ENCODE measurements around the gene COL20A1.

The COL20A1 gene

DNA sequence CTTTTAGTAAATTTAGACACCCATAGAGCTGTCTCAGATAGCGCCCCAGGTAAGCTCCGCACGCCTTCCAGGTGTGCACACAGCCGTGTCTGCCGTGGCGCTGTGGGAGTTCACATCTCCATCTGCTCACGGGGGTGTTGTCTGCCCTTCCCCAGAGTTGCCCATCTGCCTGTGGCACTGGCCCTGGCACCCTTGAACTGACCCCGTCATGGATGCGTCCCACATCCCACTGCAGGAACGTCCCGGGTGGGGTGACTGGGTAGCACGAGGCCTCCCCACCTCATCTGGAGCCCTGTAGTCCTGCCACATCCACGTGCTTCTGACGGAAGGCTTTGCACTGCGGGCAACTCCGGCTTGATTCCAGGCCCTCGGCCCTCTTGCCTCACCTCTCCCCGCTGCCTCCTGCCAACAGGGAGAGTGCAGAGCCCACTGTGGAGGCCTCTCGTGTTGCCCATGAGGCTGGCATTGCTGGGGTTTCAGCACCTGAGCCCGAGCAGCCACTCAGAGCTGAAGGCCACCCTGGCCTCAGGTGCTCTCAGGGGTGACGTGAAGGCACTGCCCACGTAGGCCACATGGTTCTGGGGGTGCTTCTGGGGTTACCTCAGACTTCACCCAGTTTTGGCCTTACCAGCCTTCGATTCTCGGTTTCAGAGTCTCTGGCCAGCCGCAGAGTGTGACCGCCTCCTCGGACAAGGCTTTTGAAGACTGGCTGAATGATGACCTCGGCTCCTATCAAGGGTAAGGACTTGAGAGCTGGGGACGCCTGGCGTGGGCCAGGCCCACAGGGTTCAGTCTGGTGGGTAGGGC, 15.3 kb upstream of the COL20A1 start:
- DNase-seq (ENCODE audit: low spot score) = no peak

DNA sequence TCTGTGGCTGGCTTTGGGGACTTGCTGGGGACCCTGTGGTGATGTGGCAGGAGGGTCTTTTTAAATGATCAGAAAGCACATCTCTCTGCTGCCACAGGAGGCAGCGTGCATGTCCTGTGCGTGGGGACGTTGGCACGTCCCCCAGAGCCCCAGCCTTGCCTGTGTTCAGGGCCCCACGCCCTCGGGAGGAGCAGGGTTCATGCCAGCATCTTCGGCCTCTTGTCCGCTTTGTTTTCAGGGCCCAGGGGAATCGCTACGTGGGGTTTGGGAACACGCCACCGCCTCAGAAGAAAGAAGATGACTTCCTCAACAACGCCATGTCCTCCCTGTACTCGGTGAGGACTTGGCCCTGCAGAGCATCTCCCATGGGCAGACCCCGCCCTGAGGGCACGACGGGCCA, 14.3 kb upstream of the COL20A1 start:
- DNase-seq (ENCODE audit: low spot score) = no peak

DNA sequence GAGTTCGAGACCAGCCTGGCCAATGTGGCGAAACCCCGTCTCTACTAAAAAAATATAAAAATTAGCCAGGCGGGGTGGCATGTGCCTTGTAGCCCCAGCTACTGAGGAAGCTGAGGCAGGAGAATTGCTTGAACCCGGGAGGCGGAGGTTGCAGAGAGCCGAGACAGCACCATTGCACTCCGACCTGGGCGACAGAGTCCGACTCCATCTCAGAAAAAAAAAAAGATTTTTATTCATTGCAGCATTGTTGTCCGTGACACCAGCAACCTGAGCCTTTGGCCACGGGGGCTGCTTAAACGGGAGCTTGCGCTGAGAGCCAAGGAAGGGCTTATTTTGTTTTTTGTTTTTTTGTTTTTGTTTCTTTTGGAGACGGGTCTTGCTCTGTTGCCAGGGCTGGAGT, 13.1 kb upstream of the COL20A1 start:
- DNase-seq (ENCODE audit: low spot score) = no peak

DNA sequence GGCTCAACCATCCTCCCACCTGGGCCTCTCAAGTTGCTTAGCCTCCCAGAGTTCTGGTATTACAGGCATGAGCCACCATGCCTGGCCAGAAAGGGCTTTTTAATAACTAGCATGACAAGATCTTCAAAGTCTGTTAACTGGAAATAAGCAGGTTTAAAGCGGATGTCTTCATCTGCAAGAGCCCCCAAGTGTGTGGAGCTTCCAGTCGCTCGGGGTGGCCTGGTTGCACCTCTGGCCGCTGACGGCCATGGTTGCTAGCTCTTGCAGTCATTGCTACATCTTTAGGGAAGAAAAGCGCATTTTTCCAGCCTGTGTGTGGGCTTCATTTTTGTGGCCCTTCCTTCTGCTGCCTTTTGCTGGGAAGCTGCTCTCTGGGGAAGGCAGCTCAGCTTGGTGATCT, 12.6 kb upstream of the COL20A1 start:
- no peak for DNase-seq (ENCODE audit: low spot score)

DNA sequence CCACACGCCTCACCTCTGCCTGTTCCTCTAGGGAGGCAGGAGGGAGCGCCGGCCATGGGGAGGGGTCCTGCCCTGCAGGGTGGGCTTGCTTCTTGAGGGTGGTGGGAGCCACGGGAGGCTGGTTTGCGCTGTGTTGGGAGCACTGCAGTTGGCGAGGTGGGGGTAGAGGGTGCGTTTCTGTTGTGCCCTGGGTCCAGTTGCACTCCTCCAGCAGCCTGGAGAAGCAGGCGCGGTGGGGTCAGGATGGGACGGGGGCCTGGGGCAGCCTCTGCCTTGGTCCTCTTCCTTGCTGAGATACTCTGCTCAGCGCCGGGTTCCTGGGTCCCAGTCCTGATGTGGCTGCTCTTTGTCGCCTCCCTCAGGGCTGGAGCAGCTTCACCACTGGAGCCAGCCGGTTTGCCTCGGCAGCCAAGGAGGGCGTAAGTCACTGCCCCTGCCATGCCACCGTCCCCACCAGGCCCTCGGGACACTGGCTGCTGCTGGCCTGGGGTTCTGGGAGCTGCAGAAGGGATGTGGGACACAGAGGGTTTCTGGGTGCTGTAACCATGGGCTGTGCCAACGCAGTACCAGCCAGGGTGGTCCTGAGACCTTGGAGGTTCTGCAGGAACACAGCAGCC, 11.9 kb upstream of the COL20A1 start:
- DNase-seq (ENCODE audit: low spot score) = no peak

DNA sequence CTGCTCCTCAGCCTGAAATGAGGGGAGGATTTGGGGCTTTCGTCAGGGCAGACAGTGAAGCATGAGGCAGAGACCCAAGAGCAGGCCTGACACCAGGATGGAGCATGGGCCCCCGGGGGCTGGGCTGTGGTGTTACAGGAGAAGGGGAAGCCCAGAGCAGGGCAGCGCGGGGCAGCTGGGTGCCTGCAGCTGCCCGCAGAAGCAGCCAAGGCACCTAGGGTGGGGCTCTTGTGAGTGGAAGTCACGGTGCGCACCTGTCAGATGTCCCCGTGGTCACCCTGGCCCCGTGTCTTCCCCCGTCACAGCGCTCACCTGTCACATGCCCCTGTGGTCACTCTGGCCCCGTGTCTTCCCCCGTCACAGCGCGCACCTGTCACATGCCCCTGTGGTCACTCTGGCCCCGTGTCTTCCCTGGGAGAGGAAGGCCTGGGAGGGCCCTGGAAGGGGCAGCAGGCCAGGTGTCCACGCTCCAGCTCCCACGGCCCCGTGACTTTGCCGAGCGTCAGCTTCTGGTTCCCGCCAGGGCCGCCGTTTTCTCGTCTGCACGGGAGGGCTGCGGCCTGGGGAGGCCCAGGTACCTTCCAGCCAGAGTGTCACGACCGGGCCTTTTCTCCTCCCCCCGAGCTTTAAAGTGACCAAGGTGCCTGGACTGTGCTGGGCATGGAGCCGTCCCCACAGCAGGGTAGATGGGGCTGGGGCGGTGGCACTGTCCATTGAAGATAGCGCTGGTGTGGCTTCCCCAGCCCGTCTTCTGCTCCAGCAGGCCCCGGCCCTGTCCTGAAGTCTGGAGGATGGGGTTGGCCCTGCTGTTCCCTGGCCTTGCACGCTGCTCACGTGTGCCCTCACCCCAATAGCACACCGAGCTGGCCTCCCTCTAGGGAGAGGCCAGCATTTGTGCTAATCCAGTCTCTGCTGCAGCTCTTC, 11.0 kb upstream of the COL20A1 start:
- no peak for DNase-seq (ENCODE audit: low spot score)

DNA sequence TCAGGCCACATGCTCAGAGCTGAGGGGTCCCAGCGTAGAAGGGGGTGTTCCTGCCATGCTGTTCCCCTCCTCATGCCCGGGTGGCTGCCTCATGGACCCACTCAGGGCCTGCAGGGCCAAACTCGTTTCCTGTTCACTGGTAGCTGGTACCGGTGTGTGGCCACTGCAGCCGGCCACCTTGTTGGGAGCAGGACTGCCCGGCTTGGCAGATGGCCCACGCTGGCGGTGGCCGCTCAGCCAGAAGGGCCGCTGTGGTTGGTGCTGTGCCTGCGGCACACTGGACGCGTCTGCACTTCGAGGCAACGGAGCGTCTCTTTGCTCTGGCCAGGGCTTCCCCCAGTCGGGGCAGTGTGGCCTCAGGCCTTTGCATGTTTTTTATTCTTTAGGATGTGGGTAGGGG, 10.0 kb upstream of the COL20A1 start:
- DNase-seq (ENCODE audit: low spot score) = no peak

DNA sequence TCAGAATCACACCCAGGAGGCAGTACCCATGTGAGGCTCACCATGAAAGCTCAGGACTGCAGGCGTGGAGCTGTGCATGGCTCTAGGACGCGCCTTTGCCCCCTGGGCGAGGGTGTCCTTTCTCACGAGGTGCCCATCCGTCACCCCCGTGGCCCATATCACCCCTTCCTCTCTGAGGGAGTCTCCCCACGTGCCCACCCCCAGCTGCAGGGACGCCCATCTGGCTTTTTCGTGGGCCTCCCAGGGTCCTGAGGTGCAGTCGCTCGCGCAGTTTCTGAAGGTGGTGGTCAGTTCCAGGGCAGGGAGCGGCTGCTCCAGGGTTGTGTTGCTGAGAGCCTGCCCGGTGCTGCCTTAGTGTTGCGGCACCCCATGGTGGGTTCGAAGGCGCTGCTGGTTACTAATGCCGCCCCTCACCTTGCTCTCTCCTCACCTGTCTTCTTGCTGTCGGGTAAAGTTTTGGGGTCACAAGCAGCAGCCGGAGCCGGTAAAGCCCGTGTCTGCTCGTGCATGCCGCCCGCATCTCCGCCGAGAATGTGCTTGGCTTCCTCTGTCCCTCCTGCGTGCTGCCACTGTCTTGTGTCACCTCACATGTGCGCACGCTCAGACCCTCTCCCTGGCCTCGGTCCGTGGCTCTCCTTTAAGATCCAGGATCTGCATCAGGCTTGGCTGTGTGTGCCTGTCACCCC, 9.4 kb upstream of the COL20A1 start:
- DNase-seq (ENCODE audit: low spot score) = no peak

DNA sequence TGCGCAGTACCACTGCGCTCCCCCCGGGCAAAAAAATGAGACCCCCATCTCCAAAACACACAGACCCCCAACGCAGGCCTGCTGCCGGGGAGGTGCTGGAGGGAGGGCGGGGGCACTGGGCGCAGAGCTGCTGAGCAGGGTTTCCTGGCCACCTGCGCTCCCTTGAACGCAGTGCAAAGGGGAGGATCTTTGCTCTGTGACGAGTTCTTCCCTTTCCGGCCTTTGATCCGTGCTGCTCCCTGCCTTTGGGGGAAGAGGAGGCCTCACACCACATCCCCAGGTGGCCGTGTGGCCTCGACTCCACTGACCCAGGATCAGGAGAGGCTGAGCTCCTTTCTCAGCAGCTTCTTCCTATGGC, 8.9 kb upstream of the COL20A1 start:
- no peak for DNase-seq (ENCODE audit: low spot score)

DNA sequence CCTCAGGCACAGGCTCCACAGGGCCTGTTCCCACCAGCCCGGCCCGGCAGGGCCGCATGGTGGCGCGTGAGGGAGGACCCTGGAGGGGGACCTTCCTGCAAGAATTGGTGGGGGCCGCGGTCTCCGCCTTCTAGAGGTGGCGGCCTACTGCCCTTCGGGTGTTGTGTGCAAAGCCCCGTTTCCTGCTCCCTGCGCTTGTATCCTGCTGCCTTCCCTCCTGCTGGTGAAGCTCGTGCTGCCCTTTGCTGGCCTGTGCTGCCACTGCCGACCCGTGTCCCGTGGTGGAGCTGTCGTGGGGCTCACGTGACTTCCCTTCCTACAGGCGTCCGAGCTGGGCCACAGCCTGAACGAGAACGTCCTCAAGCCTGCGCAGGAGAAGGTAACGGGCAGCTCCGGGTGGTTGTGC, 8.4 kb upstream of the COL20A1 start:
- no peak for DNase-seq (ENCODE audit: low spot score)

DNA sequence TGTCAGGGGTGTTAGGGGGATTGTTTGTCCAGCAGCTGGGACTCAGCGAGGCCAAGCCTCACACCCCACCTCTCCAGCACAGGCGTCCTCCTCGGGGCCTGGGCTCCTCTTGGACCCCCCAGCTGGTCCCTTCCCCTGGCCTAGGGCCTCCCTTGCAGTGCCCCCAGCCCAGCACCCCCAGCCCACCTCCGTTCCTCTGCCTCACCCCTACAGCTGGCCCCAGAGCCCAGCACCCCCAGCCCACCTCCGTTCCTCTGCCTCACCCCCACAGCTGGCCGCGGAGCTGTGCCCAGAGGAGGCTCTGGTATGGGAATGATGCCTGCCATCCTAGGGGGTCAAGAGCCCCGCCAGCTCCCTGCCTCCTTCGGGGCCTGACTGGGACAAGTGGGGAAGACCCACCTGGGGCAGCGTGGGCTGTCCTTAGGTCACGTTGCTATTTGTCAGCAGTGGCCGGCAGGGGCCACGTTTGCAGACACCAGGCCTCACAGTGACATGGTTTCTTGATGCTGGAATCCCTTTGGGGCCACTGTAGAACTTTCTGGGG, 7.9 kb upstream of the COL20A1 start:
- no peak for DNase-seq (ENCODE audit: low spot score)

DNA sequence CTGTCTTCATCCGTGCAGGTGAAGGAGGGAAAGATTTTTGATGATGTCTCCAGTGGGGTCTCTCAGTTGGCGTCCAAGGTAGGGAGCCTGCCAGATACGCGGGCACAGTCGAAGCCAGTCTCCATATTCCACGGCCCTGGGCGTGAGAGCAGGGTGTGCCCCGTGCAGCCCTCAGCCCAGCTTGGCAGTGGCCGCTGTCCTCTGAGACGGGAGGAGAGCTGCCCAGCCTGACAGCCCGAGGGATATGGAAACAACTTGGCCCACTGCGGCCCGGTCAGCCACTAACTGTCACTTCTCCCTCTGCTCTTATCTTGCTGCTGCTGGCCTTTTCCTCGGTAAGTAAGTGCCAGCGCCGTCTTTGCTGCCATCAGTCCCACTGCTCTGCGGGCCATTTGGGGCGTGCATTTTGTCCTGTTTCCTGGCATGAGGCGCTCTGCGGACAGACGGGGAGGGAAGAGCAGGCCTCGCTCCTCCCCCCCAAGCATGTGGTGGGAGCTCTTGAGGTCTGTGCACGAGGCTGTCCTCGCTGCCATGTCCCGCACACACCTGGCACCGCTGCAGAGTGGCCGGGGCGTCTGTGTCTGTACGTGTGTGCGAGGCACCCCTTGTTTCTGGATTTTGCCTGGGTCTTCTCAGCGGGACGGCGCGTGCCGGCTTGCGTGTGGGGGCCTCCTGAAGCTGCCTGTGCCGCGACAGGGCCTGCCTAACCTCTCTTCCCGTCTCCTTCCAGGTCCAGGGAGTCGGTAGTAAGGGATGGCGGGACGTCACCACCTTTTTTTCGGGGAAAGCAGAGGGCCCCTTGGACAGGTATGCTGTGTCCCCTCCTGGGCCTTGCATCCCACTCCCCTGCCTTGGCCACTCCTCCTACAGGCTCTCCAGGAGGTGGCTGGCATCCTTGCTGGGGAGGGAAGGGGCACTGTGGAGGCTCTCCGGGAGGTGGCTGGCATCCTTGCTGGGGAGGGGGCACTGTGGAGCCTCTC, 7.1 kb upstream of the COL20A1 start:
- no peak for DNase-seq (ENCODE audit: low spot score)

DNA sequence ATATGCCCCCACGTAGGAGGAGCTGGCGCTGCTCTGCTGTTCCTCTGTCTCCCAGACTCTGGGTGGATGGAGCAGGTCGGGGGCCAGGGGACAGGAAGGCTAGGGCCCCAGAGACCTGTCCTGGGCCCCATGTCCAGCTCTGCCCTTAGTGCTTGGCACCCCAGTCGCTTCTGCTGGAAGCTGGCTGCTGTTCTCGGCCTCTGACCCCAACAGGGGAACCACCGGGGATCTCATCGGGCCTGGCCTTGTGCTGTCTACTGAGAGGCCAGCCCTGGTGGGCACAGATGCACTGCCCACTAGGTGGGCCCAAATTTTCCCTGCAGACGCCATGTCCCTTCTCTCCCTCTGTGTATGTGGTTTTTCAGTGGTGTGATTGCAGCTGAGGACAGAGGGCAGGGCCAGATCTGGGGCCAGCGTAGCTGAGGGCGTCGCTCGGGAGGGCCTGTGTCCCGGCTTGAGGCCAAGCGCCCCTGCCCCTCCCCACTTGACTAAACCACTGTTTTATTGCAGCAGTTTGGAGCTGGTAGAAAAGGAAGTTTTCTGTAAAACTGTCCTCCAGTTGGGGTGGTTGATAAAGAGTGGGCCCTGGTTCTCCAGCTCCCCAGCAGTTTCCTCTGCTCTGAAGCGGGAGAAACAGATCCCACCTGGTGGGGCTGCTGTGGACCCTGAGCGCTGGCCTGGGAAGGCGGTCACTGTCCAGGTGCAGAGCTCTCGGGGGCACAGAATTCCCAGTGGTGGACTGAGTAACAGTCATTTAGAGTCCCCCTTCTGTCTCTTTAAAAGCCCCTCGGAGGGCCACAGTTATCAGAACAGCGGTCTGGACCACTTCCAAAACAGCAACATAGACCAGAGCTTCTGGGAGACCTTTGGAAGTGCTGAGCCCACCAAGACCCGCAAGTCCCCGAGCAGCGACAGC, 5.9 kb upstream of the COL20A1 start:
- DNase-seq (ENCODE audit: low spot score) = no peak

DNA sequence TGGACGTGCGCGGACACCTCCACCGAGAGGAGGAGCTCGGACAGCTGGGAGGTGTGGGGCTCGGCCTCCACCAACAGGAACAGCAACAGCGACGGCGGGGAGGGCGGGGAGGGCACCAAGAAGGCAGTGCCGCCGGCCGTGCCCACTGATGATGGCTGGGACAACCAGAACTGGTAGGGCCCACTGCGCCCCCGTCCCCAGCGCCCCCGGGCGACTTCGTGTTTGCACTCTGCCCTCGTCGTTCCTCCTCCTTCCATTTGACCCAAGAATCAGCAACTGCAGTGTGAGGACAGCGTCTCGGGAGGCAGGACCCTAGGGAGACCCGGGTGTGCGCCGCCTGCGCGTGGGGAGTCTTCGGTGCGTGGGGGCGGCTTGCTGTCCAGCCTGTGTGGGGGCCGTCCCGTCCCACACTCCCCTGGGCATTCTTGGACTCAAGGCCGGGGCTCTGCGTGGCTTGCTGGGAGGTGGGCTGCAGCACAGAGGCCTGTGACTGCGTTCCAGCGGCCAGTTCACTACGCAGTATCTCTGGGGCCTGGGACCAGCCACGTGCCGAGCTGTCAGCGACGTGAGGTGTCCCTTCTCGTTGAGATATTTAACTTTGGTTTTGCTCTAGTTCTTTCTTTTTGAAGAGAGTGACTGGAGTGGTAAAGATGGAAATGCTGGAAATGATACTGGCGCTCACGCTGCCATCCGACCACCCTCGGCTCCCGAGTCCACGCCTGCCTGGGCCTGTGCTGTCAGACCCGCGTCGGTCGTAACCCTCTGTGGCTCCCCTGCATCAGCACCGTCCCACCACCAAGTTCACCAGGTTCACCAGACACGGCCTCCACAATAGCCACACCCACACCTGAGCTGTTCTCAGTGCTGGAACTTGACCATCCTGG, 5.0 kb upstream of the COL20A1 start:
- no peak for DNase-seq (ENCODE audit: low spot score)

DNA sequence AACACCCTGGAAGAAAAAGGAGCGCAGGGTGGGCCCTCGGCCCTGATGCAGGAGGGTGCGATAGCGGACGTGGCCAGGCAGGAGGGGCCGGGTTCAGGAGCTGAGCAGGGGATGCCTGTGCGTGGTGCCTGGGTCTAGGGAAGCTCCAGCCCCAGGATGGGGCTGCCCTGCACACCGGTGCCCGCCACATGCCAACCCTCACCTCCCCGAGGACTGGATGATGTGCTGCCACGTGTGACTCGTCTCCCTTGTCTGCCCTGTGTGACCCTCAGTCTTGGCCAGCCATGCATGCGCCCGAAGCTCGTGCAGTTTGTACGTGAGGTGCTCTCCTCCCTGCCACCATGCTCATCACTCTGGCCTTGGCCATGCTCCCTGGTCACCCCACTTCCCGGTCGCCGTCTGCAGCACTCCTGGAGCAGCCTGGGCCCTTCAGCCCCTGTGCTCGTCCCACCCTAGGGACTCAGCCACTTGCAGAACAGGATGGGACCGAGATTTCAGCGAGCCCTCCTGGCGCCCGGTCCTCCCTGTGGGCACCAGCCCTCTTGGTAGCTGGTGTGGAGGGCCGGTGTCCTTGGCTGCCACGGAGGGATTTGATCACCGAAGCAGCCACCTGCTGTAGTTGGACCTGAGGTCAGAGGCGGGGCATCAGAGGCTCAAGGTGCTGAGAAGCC, 4.3 kb upstream of the COL20A1 start:
- DNase-seq (ENCODE audit: low spot score) = no peak

DNA sequence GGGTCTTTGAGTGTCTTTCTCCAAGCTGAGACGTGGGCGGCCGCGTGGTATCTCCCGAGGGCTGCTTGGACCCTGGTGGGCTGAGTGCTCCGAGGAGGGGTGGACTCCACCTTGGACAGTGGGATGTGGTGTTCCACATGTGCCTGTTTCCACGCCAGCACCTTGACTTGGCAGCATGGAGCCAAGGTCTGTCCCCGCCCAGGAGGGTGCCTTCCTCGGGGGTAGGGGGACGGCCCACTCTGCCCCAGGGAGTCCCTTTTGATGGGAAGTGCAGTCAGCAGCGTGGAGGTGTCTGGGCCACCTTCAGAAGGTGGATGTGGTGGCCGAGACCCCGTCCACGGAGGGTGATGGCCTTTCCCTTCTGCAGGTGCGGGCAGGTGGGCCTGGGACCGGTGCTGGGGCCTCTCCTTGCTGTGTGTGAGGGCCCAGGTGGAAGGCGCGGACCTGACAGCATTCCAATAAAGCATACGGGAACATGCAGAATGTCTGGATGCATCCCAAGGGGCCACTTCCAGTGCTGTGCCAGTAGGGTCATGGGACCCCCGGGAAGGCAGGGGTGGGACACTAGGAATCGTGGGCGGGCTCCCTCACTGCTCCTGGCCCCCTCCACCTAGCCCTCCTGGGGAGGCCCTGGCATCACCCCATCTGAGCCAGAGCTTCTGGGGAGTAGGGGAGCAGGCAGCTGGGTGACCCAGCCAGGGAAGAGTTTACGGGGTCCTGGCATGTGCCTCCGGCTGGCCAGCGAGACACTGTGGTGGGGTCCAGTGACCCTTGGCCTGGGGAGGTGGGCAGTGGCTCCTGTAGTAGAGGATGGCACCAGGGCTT, 3.5 kb upstream of the COL20A1 start:
- DNase-seq (ENCODE audit: low spot score) = no peak

DNA sequence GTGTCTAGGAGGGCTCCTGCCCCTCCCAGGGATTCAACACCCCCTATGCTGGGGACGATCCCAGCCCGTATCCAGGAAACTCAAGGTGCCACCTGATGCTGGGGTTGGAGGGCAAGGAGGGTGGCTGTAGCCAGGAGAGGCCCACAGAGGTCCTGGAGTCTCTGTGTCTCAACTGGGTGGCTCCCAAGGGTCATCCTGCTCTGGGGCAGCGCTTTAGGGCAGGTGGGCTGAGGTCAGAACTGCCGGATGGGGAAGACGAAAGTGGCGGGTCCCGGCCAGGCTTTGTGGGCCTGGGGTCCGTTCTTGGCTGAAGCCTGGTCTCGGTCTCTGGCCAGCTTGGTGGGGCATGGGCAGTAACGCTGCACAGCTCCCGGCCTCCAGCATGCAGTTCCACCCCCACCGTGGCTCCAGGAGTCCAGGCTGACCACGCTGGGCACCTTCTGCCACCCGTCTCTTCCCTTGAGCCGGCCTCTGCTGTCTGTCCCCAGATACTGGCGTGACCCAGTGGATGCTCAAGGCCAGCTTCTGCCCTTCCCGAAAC, 2.8 kb upstream of the COL20A1 start:
- DNase-seq (ENCODE audit: low spot score) = no peak
